ENCODE measurements around the gene IRAK4. TPM values are rescaled to one million over a fixed set of nuclear protein-coding genes. Genes with fewer than 3 reads are reported as not detected.
A peak's percentile ranks its signal among the peaks of the same experiment; 100 is the strongest.

IRAK4 gene
- total RNA-seq, 1 donor from 2014 or later: 15.1 TPM

DNA sequence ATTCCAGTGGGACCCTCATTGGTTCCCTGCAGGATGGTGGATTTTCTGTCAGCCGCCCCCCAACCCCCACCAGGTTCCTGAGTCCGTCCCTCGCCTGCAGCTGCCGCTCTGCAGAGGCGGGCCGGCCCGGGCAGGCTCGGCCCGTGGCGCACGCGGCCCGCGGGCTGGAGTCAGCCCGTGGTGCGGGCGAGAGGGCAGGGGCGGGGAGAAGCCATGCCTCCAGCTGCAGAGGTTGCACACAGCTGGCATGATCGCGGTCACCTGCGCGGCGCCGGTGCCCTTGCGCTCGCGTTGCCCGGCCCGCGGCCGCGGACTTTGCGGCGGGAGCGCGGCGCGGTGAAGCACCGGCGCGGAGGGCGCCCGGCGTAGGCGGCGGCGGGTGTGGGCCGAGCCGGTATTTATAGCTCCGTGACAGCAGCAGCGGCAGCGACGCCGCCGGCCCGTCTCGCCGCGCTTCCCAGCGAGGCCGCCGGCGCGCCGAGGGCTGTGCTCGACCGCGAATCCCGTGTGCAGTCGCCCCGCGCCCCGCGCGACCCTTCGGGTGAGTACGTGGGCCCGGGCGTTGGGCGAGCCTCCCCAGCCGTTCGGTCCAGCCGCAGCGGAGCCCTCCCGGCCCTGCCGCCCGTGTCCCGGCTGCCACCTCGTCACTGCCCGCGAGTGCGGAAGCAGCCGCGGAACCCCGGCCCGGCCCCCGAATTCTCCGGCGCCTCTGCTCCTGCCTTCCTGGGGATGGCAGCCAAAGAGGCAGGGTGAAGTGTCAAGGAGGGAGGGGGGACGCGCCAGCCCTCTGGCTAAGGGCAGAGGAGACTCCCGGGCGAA is 77.1 kb downstream of the IRAK4 start, which contains the start of gene TMEM117:
TSS of gene TMEM117 (plus strand) at position 426 of the 819 bp plus-strand sequence.
- DNase-seq (ENCODE audit: low read depth in 2 of 2): peak; percentile 56 to 68

DNA sequence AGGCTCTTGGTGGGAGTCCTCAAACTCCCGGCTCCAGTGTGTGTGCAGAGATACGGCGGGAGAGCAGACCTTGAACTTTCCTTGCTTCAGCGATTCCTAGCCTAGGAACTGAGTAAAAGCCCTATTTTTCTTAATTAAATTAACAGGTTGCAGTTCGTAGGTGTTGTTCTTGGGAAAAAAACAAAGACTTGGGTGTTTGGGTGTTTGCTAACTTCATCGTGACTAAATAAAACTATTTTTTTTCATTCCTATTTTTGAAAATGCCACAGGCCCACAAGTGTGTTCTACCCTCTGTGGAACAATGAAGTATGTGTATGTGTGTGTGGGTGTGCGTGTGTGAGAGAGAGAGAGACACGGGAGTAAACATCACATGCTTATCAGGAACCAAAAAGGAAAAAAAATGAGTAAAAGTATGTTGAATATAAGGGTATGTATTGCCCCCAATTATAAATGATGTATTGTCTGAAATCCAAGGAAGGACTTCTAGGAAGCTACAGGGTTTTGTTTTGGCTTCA is 77.8 kb downstream of the IRAK4 start:
- DNase-seq (ENCODE audit: low read depth in 2 of 2): peak; percentile 39 to 60

Other genes with a start within 250 kb of the IRAK4 start
- gene ADAMTS20, start 206.7 kb upstream of the IRAK4 start, total RNA-seq: not detected in 2 replicates
- gene PUS7L, start 161 bp upstream of the IRAK4 start, total RNA-seq: 5.7 and 8.5 TPM in 2 replicates
- 72.2 and 91.5 TPM in 2 replicates for gene TWF1, start 47.4 kb downstream of the IRAK4 start, total RNA-seq
- 3.7 and 4.8 TPM in 2 replicates for gene TMEM117, start 77.1 kb downstream of the IRAK4 start, total RNA-seq